ENCODE measurements around the gene SLC24A3. TPM values are rescaled to one million over a fixed set of nuclear protein-coding genes. Genes with fewer than 3 reads are reported as not detected.

Gene SLC24A3
- total RNA-seq, 1 donor from 2014 or later: 0.51 TPM

DNA sequence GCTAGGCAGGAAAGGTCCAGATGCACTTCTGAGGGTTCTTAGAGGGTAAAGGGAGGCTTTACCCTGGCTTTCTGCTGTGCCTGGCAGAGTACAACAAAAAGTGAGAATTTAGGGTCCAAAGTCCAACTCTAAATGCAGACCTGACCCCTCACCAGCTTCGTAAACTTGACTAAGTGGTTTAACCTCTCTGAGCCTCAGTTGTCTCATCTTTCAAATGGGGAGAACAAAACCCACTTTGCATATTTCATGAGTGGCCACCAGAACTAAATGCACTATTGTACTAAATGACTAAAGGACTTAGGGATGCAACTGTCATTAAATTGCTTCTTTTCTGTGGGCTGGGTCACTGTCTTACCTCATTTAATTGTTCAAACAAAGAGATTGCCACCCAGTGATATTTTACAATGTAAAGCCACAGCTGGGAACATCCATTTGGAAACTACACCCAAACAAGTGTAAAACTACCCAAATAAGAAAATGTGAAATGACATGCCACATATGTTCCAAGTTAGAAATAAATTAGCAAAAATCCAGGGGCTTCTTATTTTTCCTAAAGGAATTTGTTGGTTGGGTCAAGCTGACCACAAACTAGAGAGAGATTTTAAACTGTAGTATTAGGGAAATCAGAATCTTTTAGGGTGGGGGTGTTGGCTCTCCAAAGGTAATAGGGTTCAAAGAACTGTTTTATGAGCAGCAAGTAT lies 497.3 kb downstream of the SLC24A3 start:
- Mint-ChIP-seq H3K9me3 (no peaks in the 10 kb centered on the region), H3K27ac (ENCODE audit: unreplicated experiment) (no peak overlapping the region), H3K36me3 (ENCODE audit: low read depth) (no peaks in the 10 kb centered on the region), H3K4me3 (no peak overlapping the region), H3K27me3 (ENCODE audit: low read depth) (no peaks in the 10 kb centered on the region), H3K4me1 (peaks cover 18% of the 10 kb centered on the region)
- TF ChIP-seq, protein P1, sequence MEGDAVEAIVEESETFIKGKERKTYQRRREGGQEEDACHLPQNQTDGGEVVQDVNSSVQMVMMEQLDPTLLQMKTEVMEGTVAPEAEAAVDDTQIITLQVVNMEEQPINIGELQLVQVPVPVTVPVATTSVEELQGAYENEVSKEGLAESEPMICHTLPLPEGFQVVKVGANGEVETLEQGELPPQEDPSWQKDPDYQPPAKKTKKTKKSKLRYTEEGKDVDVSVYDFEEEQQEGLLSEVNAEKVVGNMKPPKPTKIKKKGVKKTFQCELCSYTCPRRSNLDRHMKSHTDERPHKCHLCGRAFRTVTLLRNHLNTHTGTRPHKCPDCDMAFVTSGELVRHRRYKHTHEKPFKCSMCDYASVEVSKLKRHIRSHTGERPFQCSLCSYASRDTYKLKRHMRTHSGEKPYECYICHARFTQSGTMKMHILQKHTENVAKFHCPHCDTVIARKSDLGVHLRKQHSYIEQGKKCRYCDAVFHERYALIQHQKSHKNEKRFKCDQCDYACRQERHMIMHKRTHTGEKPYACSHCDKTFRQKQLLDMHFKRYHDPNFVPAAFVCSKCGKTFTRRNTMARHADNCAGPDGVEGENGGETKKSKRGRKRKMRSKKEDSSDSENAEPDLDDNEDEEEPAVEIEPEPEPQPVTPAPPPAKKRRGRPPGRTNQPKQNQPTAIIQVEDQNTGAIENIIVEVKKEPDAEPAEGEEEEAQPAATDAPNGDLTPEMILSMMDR (conservative IDR thresholded peaks at IDR 0.05): no peak
- no peak for DNase-seq (ENCODE audit: low read depth, low spot score)

DNA sequence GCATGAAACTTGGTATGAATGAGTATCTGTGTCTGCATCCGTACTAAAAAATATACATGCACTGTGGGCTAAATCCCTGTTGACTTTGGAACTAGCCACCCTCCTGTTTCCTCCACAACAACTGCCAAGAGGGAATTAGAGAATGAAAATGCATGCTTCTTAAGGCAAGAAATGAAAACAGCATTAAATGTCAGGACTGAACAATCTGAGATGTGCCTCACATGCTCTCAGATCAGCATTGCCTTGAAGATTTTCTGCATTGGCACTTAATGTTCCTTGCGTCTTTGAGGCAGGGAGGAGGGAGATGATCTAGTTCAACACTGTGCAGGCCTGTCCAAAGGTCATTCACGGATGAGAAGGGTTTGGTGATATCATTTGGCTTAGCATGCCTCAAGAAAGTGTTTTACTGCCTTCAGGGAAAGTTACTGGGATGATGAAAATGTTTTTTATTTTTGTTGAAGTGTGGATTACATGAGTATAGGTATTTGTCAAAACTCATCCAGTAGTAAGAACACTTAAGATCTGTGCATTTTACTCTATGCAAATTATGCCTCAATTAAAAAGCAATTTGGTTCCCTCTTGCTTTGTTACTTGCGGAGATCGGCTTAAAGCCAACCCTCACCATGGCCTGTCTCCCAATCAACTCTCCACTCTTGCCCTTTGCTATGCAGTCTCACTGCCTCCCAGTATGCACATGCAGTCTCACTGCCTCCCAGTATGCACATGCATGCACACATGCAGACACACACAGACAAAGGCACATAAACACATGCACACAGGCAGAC lies 498.1 kb downstream of the SLC24A3 start:
- Mint-ChIP-seq H3K27me3 (ENCODE audit: low read depth) (no peaks in the 10 kb centered on the region), H3K36me3 (ENCODE audit: low read depth) (no peaks in the 10 kb centered on the region), H3K9me3 (no peaks in the 10 kb centered on the region), H3K4me1 (peaks cover 21% of the 10 kb centered on the region), H3K27ac (ENCODE audit: unreplicated experiment) (no peak overlapping the region), H3K4me3 (no peak overlapping the region)
- TF ChIP-seq, protein P1 (conservative IDR thresholded peaks at IDR 0.05): no peak
- no peak for DNase-seq (ENCODE audit: low read depth, low spot score)

DNA sequence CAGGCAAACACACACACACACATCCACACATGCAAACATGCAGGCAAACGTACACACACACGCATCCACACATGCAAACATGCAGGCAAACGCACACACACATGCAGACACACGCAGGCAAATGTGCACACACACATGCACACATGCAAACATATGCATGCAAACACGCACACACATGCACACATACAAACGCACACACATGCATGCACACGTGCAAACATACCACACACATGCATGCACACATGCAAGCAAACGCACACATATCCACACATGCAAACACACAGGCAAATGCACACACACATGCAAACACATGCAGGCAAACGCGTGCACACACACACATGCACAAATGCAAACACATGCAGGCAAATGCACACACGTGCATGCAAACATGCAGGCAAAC lies 498.7 kb downstream of the SLC24A3 start:
- peaks cover 21% of the 10 kb centered on the region for H3K4me1 Mint-ChIP-seq
- H3K9me3 Mint-ChIP-seq: no peaks in the 10 kb centered on the region
- no peaks in the 10 kb centered on the region for H3K27me3 Mint-ChIP-seq (ENCODE audit: low read depth)
- no peak overlapping the region for H3K4me3 Mint-ChIP-seq
- TF ChIP-seq, protein P1 (conservative IDR thresholded peaks at IDR 0.05): no peak
- no peaks in the 10 kb centered on the region for H3K36me3 Mint-ChIP-seq (ENCODE audit: low read depth)
- no peak for DNase-seq (ENCODE audit: low read depth, low spot score)
- no peak overlapping the region for H3K27ac Mint-ChIP-seq (ENCODE audit: unreplicated experiment)

DNA sequence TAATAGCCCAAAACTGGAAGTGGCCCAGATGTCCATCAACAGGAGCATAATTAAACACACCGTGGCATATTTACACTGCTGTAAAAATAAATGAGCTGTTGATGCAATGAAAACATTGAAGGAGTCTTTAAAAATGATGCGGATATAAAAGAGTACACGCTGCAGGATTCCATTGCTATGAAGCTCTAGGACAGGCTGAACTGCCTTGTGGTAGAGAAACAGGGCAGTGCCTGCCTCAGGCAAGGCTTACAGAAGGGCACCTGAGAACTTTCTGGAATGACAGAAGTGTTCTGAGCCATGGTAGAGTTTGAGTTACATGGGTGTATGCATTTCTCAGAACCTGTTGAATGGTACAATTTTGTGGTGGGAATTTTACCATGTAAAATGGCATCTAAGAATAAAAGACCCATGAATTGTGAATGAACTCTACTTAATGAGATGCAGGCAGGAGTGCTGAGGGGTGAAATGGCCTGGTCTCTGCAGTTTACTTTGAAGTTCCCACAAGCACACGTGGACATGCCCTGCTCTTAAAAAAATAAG lies 500.3 kb downstream of the SLC24A3 start:
- Mint-ChIP-seq H3K36me3 (ENCODE audit: low read depth) (no peaks in the 10 kb centered on the region), H3K4me1 (peaks cover 21% of the 10 kb centered on the region), H3K27me3 (ENCODE audit: low read depth) (no peaks in the 10 kb centered on the region), H3K4me3 (no peak overlapping the region), H3K9me3 (no peaks in the 10 kb centered on the region), H3K27ac (ENCODE audit: unreplicated experiment) (no peak overlapping the region)
- DNase-seq (ENCODE audit: low read depth, low spot score): no peak
- TF ChIP-seq, protein P1 (conservative IDR thresholded peaks at IDR 0.05): no peak

DNA sequence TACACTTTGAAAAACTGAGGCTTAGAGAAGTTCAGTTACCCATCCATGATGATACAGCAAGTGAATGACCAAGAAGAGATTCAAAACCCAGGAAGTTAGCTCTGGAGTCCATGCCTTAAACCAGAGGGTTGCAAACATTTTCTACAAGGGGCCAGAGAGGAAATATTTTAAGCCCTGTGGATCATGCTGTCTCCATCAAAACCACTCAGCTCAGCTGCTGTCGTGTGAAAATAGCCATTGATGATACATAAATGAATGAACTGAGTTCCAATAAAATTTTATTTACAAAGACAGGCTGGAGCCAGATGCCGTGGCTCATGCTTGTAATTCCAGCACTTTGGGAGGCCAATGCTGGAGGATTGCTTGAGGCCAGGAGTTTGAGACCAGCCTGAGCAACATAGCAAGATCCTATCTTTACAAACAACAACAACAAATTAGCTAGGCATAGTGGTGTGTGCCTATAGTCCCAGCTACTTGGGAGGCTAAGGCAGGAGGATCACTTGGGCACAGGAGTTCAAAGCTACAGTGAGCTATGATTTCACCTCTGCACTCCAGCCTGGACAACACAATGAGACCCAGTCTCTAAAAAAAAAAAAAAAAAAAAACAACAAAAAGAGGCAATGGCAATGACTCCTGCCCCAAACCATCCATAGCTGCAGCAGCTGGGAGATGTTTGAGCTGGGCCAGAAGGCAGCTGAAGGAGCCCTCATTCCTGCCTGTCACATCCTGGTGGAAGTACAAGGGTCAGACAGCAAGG lies 501.6 kb downstream of the SLC24A3 start:
- H3K27ac Mint-ChIP-seq (ENCODE audit: unreplicated experiment): peak overlapping the region; percentile 35

More for the DNA sequence above, 501.6 kb downstream of the SLC24A3 start:
- no peak overlapping the region for H3K4me3 Mint-ChIP-seq
- peaks cover 21% of the 10 kb centered on the region for H3K4me1 Mint-ChIP-seq
- no peak for DNase-seq (ENCODE audit: low read depth, low spot score)
- H3K27me3 Mint-ChIP-seq (ENCODE audit: low read depth): no peaks in the 10 kb centered on the region
- no peaks in the 10 kb centered on the region for H3K9me3 Mint-ChIP-seq
- H3K36me3 Mint-ChIP-seq (ENCODE audit: low read depth): no peaks in the 10 kb centered on the region
- TF ChIP-seq, protein P1 (conservative IDR thresholded peaks at IDR 0.05): no peak
